ENCODE data around the gene NCKAP1.

The NCKAP1 gene

GRCh38 chr2:183072177-183072576, 33.9 kb upstream of the NCKAP1 start:
- TF ChIP-seq CTCF (IDR thresholded peaks at IDR 0.05; ENCODE audit: insufficient read depth, low read depth, low read length, missing control alignments), result no peak
- no peak for DNase-seq (ENCODE audit: low read depth)

GRCh38 chr2:183070942-183071844, 32.9 kb upstream of the NCKAP1 start:
- DNase-seq (ENCODE audit: low read depth), result peak; percentile 35
- H3K4me3 ChIP-seq (ENCODE audit: low read depth, low read length), result no peak overlapping the region
- peak; percentile 41 for TF ChIP-seq CTCF (IDR thresholded peaks at IDR 0.05; ENCODE audit: insufficient read depth, low read depth, low read length, missing control alignments)

More at GRCh38 chr2:183072177-183072576, 33.9 kb upstream of the NCKAP1 start:
- no peak overlapping the region for H3K4me3 ChIP-seq (ENCODE audit: low read depth, low read length)

- no peak for TF ChIP-seq CTCF (IDR thresholded peaks at IDR 0.05; ENCODE audit: insufficient read depth, low read depth, low read length, missing control alignments)
- DNase-seq (ENCODE audit: low read depth), result no peak
- no peak overlapping the region for H3K4me3 ChIP-seq (ENCODE audit: low read depth, low read length)
Observed at GRCh38 chr2:183069174-183069573, 30.9 kb upstream of the NCKAP1 start.

- no peak for DNase-seq (ENCODE audit: low read depth)
- no peak for TF ChIP-seq CTCF (IDR thresholded peaks at IDR 0.05; ENCODE audit: insufficient read depth, low read depth, low read length, missing control alignments)
- H3K4me3 ChIP-seq (ENCODE audit: low read depth, low read length), result no peak overlapping the region
Observed at GRCh38 chr2:183068561-183068960, 30.3 kb upstream of the NCKAP1 start.

DNA sequence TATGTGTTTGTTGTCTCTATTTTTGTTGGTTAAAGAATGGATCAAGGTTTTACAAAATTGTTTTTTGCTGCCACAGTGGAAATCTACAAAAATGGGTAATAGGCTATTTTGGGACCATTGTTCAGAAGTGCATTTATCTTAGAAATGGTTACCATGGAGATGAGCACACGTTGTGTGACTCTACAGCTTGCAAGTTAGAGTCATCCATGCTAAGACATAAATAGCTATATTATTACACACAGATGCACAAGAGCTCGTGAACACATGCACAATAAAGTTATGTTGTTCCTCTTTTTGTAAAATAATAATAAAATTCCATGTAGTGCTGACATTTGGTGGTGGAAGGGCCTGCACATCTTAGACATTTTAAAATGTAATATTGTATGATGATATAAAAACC, 24.8 kb upstream of the NCKAP1 start:
- H3K4me3 ChIP-seq (ENCODE audit: low read depth, low read length), result no peak overlapping the region
- peak; percentile 22 for DNase-seq (ENCODE audit: low read depth)
- no peak for TF ChIP-seq CTCF (IDR thresholded peaks at IDR 0.05; ENCODE audit: insufficient read depth, low read depth, low read length, missing control alignments)

GRCh38 chr2:183060571-183061231, 22.4 kb upstream of the NCKAP1 start:
- no peak overlapping the region for H3K4me3 ChIP-seq (ENCODE audit: low read depth, low read length)
- no peak for TF ChIP-seq CTCF (IDR thresholded peaks at IDR 0.05; ENCODE audit: insufficient read depth, low read depth, low read length, missing control alignments)
- DNase-seq (ENCODE audit: low read depth), result no peak

All from GM12865 (cell line).